HepG2 (cell line): ENCODE results near the gene TRPV2. TPM values are rescaled to one million over a fixed set of nuclear protein-coding genes. Genes with fewer than 3 reads are reported as not detected.

Source experiments
- ATAC-seq: fragments of 200-7000 bp; cut with Tn5 transposase; 3 replicates; pipeline ENCODE4 v1.9.1; 2020; ENCODE audit warnings: mild to moderate bottlenecking, moderate library complexity
- BruUV-seq: library from RNA; stranded (reverse); fragments of 400-500 nt; replicated peaks from 2 replicates; lab custom pipeline; 2021; lab: Mats Ljungman, UMichigan
- CTCF ChIA-PET: fragments of 300-600 bp; formaldehyde crosslinking; extraction: SDS; loops from one replicate; lab custom pipeline; 2021; ENCODE audit warnings: low total read pairs, inconsistent platforms, low intra/inter-chr PET ratio; lab: Yijun Ruan, JAX
- POLR2A ChIA-PET: fragments of 350-600 bp; sonication (Branson Sonifier 250); formaldehyde crosslinking; loops from one replicate; lab custom pipeline; 2020; ENCODE audit warnings: antibody characterized with exemption, inconsistent platforms; lab: Yijun Ruan, JAX
- DNase-seq: peaks from one replicate; pipeline ENCODE4 v3.0.0-alpha.2; 2015; ENCODE audit warnings: low spot score
- FAIRE-seq: peaks from 3 replicates; lab custom pipeline; 2011; peaks lifted over from hg19 to GRCh38; lab: Jason Lieb, UNC
- H2AFZ ChIP-seq: one replicate; pipeline ENCODE4 v1.6.1; 2011; ENCODE audit warnings: low read length, inconsistent platforms
- H3K27ac ChIP-seq: fragments of 300-600 bp; 3 replicates; pipeline ENCODE4 v1.8.0; 2011; ENCODE audit warnings: mixed run types, mild to moderate bottlenecking, mixed read lengths, low read length, inconsistent platforms; ENCODE audit not compliant: insufficient read depth; ENCODE audit errors: extremely low read length
- H3K27me3 ChIP-seq, 2 experiments: fragments of 200-600 bp in 1 of 2; 2 replicates in 1 of 2; 3 replicates in 1 of 2; pipeline versions ENCODE4 v1.6.0 to v1.8.0; 2011; ENCODE audit warnings: low read length in 2 of 2, mild to moderate bottlenecking in 2 of 2, moderate library complexity in 2 of 2, inconsistent platforms in 1 of 2; ENCODE audit not compliant: insufficient read depth in 2 of 2, control insufficient read depth in 1 of 2
- H3K36me3 ChIP-seq, 2 experiments: fragments of 200-600 bp in 1 of 2; replicated peaks in 1 of 2; 2 replicates in 1 of 2; 3 replicates in 1 of 2; pipeline versions ENCODE4 v1.5.1 to v1.8.0; 2011; ENCODE audit warnings: low read length in 2 of 2, inconsistent platforms in 1 of 2; ENCODE audit not compliant: insufficient read depth in 2 of 2, control insufficient read depth in 1 of 2
- H3K4me1 ChIP-seq: 2 replicates; pipeline ENCODE4 v1.5.1; 2012; ENCODE audit warnings: low read length, inconsistent platforms; ENCODE audit not compliant: insufficient read depth
- H3K4me2 ChIP-seq: 2 replicates; pipeline ENCODE4 v1.6.0; 2011; ENCODE audit warnings: low read depth, low read length, inconsistent platforms
- H3K4me3 ChIP-seq, 3 experiments: fragments of 200-600 bp in 1 of 3; sonication (generic), shearing (Covaris generic) in 1 of 3; replicated peaks in 1 of 3; 2 replicates each; pipeline ENCODE4 v1.5.1; 2011 to 2016; ENCODE audit warnings: low read length in 3 of 3, inconsistent platforms in 2 of 3, low read depth in 2 of 3, mild to moderate bottlenecking in 2 of 3, control low read depth in 1 of 3, mixed read lengths in 1 of 3; ENCODE audit not compliant: insufficient read depth in 1 of 3
- H3K79me2 ChIP-seq: one replicate; pipeline ENCODE4 v1.6.1; 2011; ENCODE audit warnings: low read length, inconsistent platforms; ENCODE audit not compliant: insufficient read depth
- H3K9ac ChIP-seq: 2 replicates; pipeline ENCODE4 v1.6.0; 2011; ENCODE audit warnings: mild to moderate bottlenecking, low read depth, low read length, inconsistent platforms; ENCODE audit not compliant: insufficient read depth
- H3K9me3 ChIP-seq: 2 replicates; pipeline ENCODE4 v1.5.1; 2012; ENCODE audit warnings: mild to moderate bottlenecking, low read length
- H4K20me1 ChIP-seq: 2 replicates; pipeline ENCODE4 v1.6.0; 2011; ENCODE audit warnings: inconsistent platforms, mild to moderate bottlenecking, low read length, moderate library complexity; ENCODE audit not compliant: insufficient read depth
- ATF6 ChIP-seq: sonication (generic); formaldehyde crosslinking; conservative IDR thresholded peaks from 2 replicates; pipeline ENCODE4 v1.4.0; 2020; ENCODE audit warnings: missing genetic modification reagents
- ATRX ChIP-seq: sonication (generic); formaldehyde crosslinking; IDR thresholded peaks from 2 replicates; pipeline ENCODE4 v1.4.0; 2020; ENCODE audit warnings: missing genetic modification reagents, borderline replicate concordance
- CENPX ChIP-seq: sonication (generic); formaldehyde crosslinking; IDR thresholded peaks from 2 replicates; pipeline ENCODE4 v1.9.0; 2021; ENCODE audit warnings: mild to moderate bottlenecking, missing genetic modification reagents, moderate library complexity
- MAFK ChIP-seq, 2 experiments: IDR thresholded peaks in 1 of 2; conservative IDR thresholded peaks in 1 of 2; 2 replicates each; pipeline ENCODE4 v1.6.1; 2011; ENCODE audit warnings: improper control_type of control experiment in 2 of 2, low read length in 2 of 2
- MAX ChIP-seq: IDR thresholded peaks from 2 replicates; pipeline ENCODE4 v1.6.1; 2012; ENCODE audit warnings: inconsistent platforms
- MEIS1 ChIP-seq: sonication (generic); formaldehyde crosslinking; IDR thresholded peaks from 2 replicates; pipeline ENCODE4 v1.9.0; 2021; ENCODE audit warnings: mild to moderate bottlenecking, missing genetic modification reagents, moderate library complexity, borderline replicate concordance
- POLR2G ChIP-seq: fragments of 200-400 bp; formaldehyde crosslinking; IDR thresholded peaks from 2 replicates; pipeline ENCODE4 v1.6.1; 2018; ENCODE audit warnings: mild to moderate bottlenecking, low read depth, low read length, moderate library complexity
- TAF1 ChIP-seq: sonication (generic); formaldehyde crosslinking; IDR thresholded peaks from 2 replicates; pipeline ENCODE4 v1.4.0; 2020; ENCODE audit warnings: missing genetic modification reagents
- TFDP2 ChIP-seq: sonication (generic); formaldehyde crosslinking; IDR thresholded peaks from 2 replicates; pipeline ENCODE4 v1.4.0; 2020; ENCODE audit warnings: missing genetic modification reagents
- ZBTB33 ChIP-seq: sonication (generic); formaldehyde crosslinking; IDR thresholded peaks from 2 replicates; pipeline ENCODE4 v1.4.0; 2020; ENCODE audit warnings: missing genetic modification reagents
- ZBTB39 ChIP-seq: sonication (generic); formaldehyde crosslinking; IDR thresholded peaks from 2 replicates; pipeline ENCODE4 v1.5.0; 2020; ENCODE audit warnings: missing genetic modification reagents
- ZNF275 ChIP-seq: sonication (generic); formaldehyde crosslinking; IDR thresholded peaks from 2 replicates; pipeline ENCODE4 v1.8.0; 2022; ENCODE audit warnings: missing genetic modification reagents, mild to moderate bottlenecking, inconsistent platforms, borderline replicate concordance
- ZNF768 ChIP-seq: sonication (generic); formaldehyde crosslinking; IDR thresholded peaks from 2 replicates; pipeline ENCODE4 v1.4.0; 2020; ENCODE audit warnings: missing genetic modification reagents
- ZNF839 ChIP-seq: sonication (generic); formaldehyde crosslinking; IDR thresholded peaks from 2 replicates; pipeline ENCODE4 v1.4.0; 2020; ENCODE audit warnings: missing genetic modification reagents, mild to moderate bottlenecking, borderline replicate concordance
- WGBS: methylation state at CpG from one replicate; pipeline ENCODE4 v1.1.6; 2017; ENCODE audit warnings: low lambda C conversion rate; 5-methylcytosine and 5-hydroxymethylcytosine counted together
- in situ Hi-C: cut with HindIII; loops from 2 replicates; pipeline ENCODE4 v1.10.0; 2017; ENCODE audit warnings: low pct_unique_long_range_greater_than_20kb; ENCODE audit not compliant: extremely low pct_ligation_motif_present
- intact Hi-C: fragments of 100-400 bp; cut with micrococcal nuclease; formaldehyde crosslinking; loops from one replicate; pipeline ENCODE4 v1.10.0; 2022; ENCODE audit not compliant: unreplicated experiment
- polyA plus RNA-seq, 8 experiments: library from polyadenylated mRNA; depleted of rRNA in 3 of 8; stranded (reverse) in 7 of 8; unstranded in 1 of 8; fragments of >200 nt; fragmentation: Illumina TruSeq in 4 of 8; extraction: Trizol in 4 of 8; gene quantifications; 2 replicates each; pipeline versions ENCODE4 v1.2.1 to v1.2.3, GENCODE V29; 2011 to 2016; ENCODE audit warnings: low read depth in 4 of 8, missing spikeins in 1 of 8, mixed read lengths in 1 of 8; ENCODE audit not compliant: insufficient read depth in 1 of 8
- total RNA-seq, 5 experiments: library from RNA; depleted of rRNA; stranded (reverse); fragments of >200 nt; fragmentation: Illumina TruSeq; extraction: Trizol; gene quantifications; 2 replicates each; pipeline ENCODE4 v1.2.3, GENCODE V29; 2016; ENCODE audit warnings: low read depth in 1 of 5

TRPV2 gene
- total and polyA plus RNA-seq, 2 of the 13 experiments (the other 11 are each of a cell fraction or from before 2014, with no cell fraction given): 13.6 to 21.3 TPM

- intact Hi-C loops (no loop called here), in situ Hi-C loops (no loop called here)
- ChIA-PET POLR2A (interaction anchor here (0.9 to 10.1 kb wide), 6 partner anchors 10 to 158 kb away, joined by 3 to 159 read pairs (median 6); partner anchors contain the start of gene UBB), CTCF (no interaction called here)
- no peak overlapping the region for H2AFZ ChIP-seq
- BruUV-seq: no TSS peak
- peak overlapping the region; percentile 89 for H3K27ac ChIP-seq
- H3K36me3 ChIP-seq: peaks cover 21 to 60% of the 10 kb centered on the region in 2 experiments
- peaks cover 72% of the 10 kb centered on the region for H3K4me1 ChIP-seq
- peak overlapping the region; percentile 96 for H3K4me2 ChIP-seq
- FAIRE-seq (peak; percentile 26), DNase-seq (no peak), ATAC-seq (peak; percentile 13)
- peak overlapping the region in 1 of 3 experiments; percentile 29; a peak in 1 of 6 replicates for H3K4me3 ChIP-seq
- 69% methylated on average over 15 of the region's 27 CpGs for WGBS
- peaks cover 39% of the 10 kb centered on the region for H3K79me2 ChIP-seq
- H3K9ac ChIP-seq: peak overlapping the region; percentile 98
- peaks cover 47% of the 10 kb centered on the region for H4K20me1 ChIP-seq
- no peaks in the 10 kb centered on the region; a peak in 1 of 5 replicates for H3K27me3 ChIP-seq
- H3K9me3 ChIP-seq: no peaks in the 10 kb centered on the region
- no peak for TF ChIP-seq ZNF839 (CRISPR knock-in tag)
- no peak for TF ChIP-seq CENPX
- TF ChIP-seq ZNF275 (CRISPR knock-in tag): no peak
- no peak for TF ChIP-seq MAX
- no peak for TF ChIP-seq TAF1
- TF ChIP-seq ATRX: no peak
- no peak for TF ChIP-seq ATF6 (CRISPR knock-in tag)
- TF ChIP-seq MAFK (conservative IDR thresholded peaks at IDR 0.05 in 1 of 2, IDR thresholded peaks at IDR 0.05 in 1 of 2; ENCODE audit: low read length in 2 of 2): no peak
- TF ChIP-seq ZNF768 (CRISPR knock-in tag): peak; percentile 49; the same call in 1 of the 2 replicates
- TF ChIP-seq ZBTB33 (CRISPR knock-in tag): no peak; the same call in 1 of the 2 replicates
- no peak for TF ChIP-seq MEIS1
- no peak for TF ChIP-seq TFDP2
- peak; percentile 8 for TF ChIP-seq POLR2G
- no peak for TF ChIP-seq ZBTB39 (CRISPR knock-in tag)
Observed at GRCh38 chr17:16443511-16444257, 28.3 kb downstream of the TRPV2 start.
